Mucosa of gallbladder (tissue), 1 donor: Measurements from ENCODE around the gene NEO1. TPM values are rescaled to one million over a fixed set of nuclear protein-coding genes. Genes with fewer than 3 reads are reported as not detected.

Source experiments
- DNase-seq: peaks from one replicate; pipeline ENCODE4 v3.0.0-alpha.2; 2020; ENCODE audit warnings: low spot score
- total RNA-seq: library from RNA; stranded (reverse); gene quantifications from one replicate; pipeline ENCODE4 v1.2.1, GENCODE V29; 2021
- donor health status: DM: no; HTN: no; CAD: no.

The NEO1 gene
- 92.8 TPM for total RNA-seq

- peak; percentile 88 for DNase-seq
Measured at GRCh38 chr15:73051807-73052652, at the start of gene NEO1. NEO1 (plus strand) TSS chr15:73052463; CDS start chr15:73052676, 213 bp downstream.

- DNase-seq, result no peak
Measured at GRCh38 chr15:73004462-73004861, 47.8 kb upstream of the NEO1 start.

GRCh38 chr15:73005032-73005431, 47.2 kb upstream of the NEO1 start:
- DNase-seq, result no peak

GRCh38 chr15:73005446-73005845, 46.8 kb upstream of the NEO1 start:
- no peak for DNase-seq

- no peak for DNase-seq
Measured at GRCh38 chr15:73006523-73006922, 45.7 kb upstream of the NEO1 start.

- DNase-seq, result no peak
Measured at GRCh38 chr15:73009066-73010056, 42.9 kb upstream of the NEO1 start.

GRCh38 chr15:73010154-73011152, 41.8 kb upstream of the NEO1 start:
- no peak for DNase-seq

GRCh38 chr15:73014904-73015303, 37.4 kb upstream of the NEO1 start:
- DNase-seq, result no peak

GRCh38 chr15:73015493-73015892, 36.8 kb upstream of the NEO1 start:
- no peak for DNase-seq

- DNase-seq, result no peak
Measured at GRCh38 chr15:73017987-73018386, 34.3 kb upstream of the NEO1 start.

- no peak for DNase-seq
Measured at GRCh38 chr15:73019154-73019553, 33.1 kb upstream of the NEO1 start.

- DNase-seq, result no peak
Measured at GRCh38 chr15:73019601-73020146, 32.6 kb upstream of the NEO1 start.

- no peak for DNase-seq
Measured at GRCh38 chr15:73021139-73021621, 31.1 kb upstream of the NEO1 start.

- DNase-seq, result no peak
Measured at GRCh38 chr15:73022161-73022560, 30.1 kb upstream of the NEO1 start.

- DNase-seq, result no peak
Measured at GRCh38 chr15:73023071-73023470, 29.2 kb upstream of the NEO1 start.

- no peak for DNase-seq
Measured at GRCh38 chr15:73024168-73024567, 28.1 kb upstream of the NEO1 start.

GRCh38 chr15:73026511-73027054, 25.7 kb upstream of the NEO1 start:
- DNase-seq, result no peak

- no peak for DNase-seq
Measured at GRCh38 chr15:73028031-73028430, 24.2 kb upstream of the NEO1 start.

- no peak for DNase-seq
Measured at GRCh38 chr15:73028831-73029451, 23.3 kb upstream of the NEO1 start.

GRCh38 chr15:73030122-73030679, 22.1 kb upstream of the NEO1 start:
- no peak for DNase-seq
